Measurements from ENCODE around the gene GLIS1. TPM values are rescaled to one million over a fixed set of nuclear protein-coding genes. Genes with fewer than 3 reads are reported as not detected.

The GLIS1 gene
- total and polyA plus RNA-seq, 2 of the 8 experiments (the other 6 are each of a cell fraction or from before 2014, with no cell fraction given), result 0.15 to 0.22 TPM

DNA sequence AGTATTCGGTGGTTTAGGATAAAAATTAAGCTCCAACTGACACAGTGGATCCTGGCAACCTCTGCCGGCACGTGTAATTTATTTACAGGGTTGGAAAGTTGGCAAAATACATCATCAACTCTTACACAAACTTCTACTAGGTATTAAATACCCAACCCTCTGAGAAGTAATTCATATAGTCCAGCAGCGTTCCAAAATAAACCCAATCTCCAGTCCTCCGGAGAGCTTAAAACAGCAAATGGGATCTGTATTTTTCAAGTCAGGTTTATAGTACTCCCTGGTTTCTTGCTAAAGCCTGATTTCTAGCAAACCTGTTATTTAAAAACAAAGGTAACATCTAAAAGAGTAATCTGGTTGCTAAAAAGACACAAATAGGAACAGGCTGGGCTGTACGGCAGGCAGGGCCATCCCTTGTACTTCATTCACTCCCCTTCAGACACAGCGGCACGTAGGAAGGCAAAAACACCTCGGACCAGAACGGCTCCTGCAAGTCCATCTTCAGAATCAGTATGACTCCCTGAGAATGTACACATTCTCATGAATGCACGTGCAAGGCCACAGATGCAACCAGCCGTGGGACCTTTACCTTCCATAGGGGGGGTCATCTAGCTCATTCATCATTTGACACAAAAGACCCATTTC is 8.6 kb downstream of the GLIS1 start:
- POLR2A ChIA-PET (ENCODE audit: partially characterized antibody), result no interaction called here
- Histone ChIP-seq H4K8ac (ENCODE audit: extremely low read depth, insufficient read depth, low read length) (no peak overlapping the region), H3K14ac (ENCODE audit: insufficient read length) (no peak overlapping the region), H3K27me3 (replicated peaks in 1 of 4; ENCODE audit: control insufficient read depth in 3 of 4, extremely low read depth in 1 of 4, insufficient read depth in 3 of 4, low read length in 3 of 4) (peaks cover 0 to 2% (median 1%) of the 10 kb centered on the region in 4 experiments; a peak in 2 of 7 replicates), H3K9ac (replicated peaks in 1 of 4; ENCODE audit: extremely low read depth in 1 of 4, low read depth in 3 of 4, low read length in 3 of 4) (no peak overlapping the region), H3K23me2 (ENCODE audit: low read depth, low read length) (no peaks in the 10 kb centered on the region), H4K5ac (ENCODE audit: insufficient read length, low read depth, low read length) (no peak overlapping the region), H2BK12ac (ENCODE audit: low read depth, low read length) (no peak overlapping the region), H3K36me3 (ENCODE audit: control insufficient read depth in 2 of 4, insufficient read depth in 4 of 4, low read length in 3 of 4) (no peaks in the 10 kb centered on the region), H2BK5ac (ENCODE audit: low read depth, low read length) (no peak overlapping the region), H2AK5ac (ENCODE audit: low read depth, low read length) (no peak overlapping the region), H3K23ac (ENCODE audit: insufficient read length) (no peak overlapping the region), H3K4me1 (replicated peaks in 1 of 4; ENCODE audit: control insufficient read depth in 3 of 4, insufficient read depth in 4 of 4, low read length in 3 of 4) (no peaks in the 10 kb centered on the region), H3K4me3 (ENCODE audit: extremely low read depth in 1 of 4, insufficient read depth in 2 of 4, low read depth in 3 of 4, low read length in 4 of 4) (no peak overlapping the region), H3K4ac (replicated peaks; ENCODE audit: insufficient read length, low read depth, low read length) (no peak overlapping the region), H3K27ac (ENCODE audit: low read depth, low read length) (no peak overlapping the region), H3K79me2 (ENCODE audit: control insufficient read depth in 1 of 2, insufficient read depth in 2 of 2, low read length in 2 of 2) (no peaks in the 10 kb centered on the region), H2BK20ac (ENCODE audit: low read length) (no peak overlapping the region), H3K18ac (ENCODE audit: extremely low read depth, low read length) (no peak overlapping the region), H2AFZ (ENCODE audit: low read length) (no peak overlapping the region), H3K79me1 (ENCODE audit: low read depth, low read length) (no peaks in the 10 kb centered on the region), H3K4me2 (ENCODE audit: insufficient read depth in 1 of 2, low read depth in 2 of 2, low read length in 2 of 2) (no peak overlapping the region), H3K56ac (replicated peaks; ENCODE audit: insufficient read length, low read depth, low read length) (no peak overlapping the region), H4K91ac (replicated peaks; ENCODE audit: insufficient read length, low read length) (no peak overlapping the region), H3K9me3 (ENCODE audit: insufficient read depth in 2 of 2, low read depth in 1 of 2, low read length in 1 of 2) (no peaks in the 10 kb centered on the region), H2BK120ac (replicated peaks; ENCODE audit: low read depth, low read length) (no peak overlapping the region), H2BK15ac (ENCODE audit: low read length) (no peak overlapping the region), H4K20me1 (replicated peaks in 1 of 2; ENCODE audit: control insufficient read depth in 1 of 2, insufficient read depth in 2 of 2, low read length in 2 of 2) (no peaks in the 10 kb centered on the region)
- CTCF ChIA-PET (ENCODE audit: partially characterized antibody), result interaction anchor here (0.8 to 2.8 kb wide), 4 partner anchors 9 to 245 kb away, joined by 3 to 13 read pairs (median 4); no protein-coding TSS in a partner anchor
- no peak for FAIRE-seq
- 89% methylated on average over 12 of the region's 12 CpGs; no CpG with 5 or more reads in 1 of the 2 experiments for WGBS, 2 experiments (ENCODE audit: extremely low coverage in 1 of 2, insufficient coverage in 1 of 2, insufficient read length in 1 of 2, insufficient replicate concordance in 2 of 2, low coverage in 1 of 2, low lambda C conversion rate in 2 of 2, missing lambda C conversion rate in 1 of 2)
- no peak for DNase-seq (ENCODE audit: low read depth in 1 of 2, low spot score in 2 of 2)
- no peak for TF ChIP-seq ASH2L (IDR thresholded peaks at IDR 0.05; ENCODE audit: low read length)
- no peak for TF ChIP-seq SP1 (IDR thresholded peaks at IDR 0.05; ENCODE audit: low read depth, low read length)
- no peak for TF ChIP-seq BCL11A (IDR thresholded peaks at IDR 0.05; ENCODE audit: low read depth in 2 of 2, low read length in 2 of 2)
- TF ChIP-seq TEAD4 (IDR thresholded peaks at IDR 0.05; ENCODE audit: low read depth, low read length), result no peak
- no peak for TF ChIP-seq TAF7 (optimal IDR thresholded peaks at IDR 0.05; ENCODE audit: borderline replicate concordance, low read depth, low read length)
- TF ChIP-seq GTF2F1 (IDR thresholded peaks at IDR 0.05; ENCODE audit: borderline replicate concordance, low read depth, low read length), result no peak
- no peak for TF ChIP-seq CHD2 (IDR thresholded peaks at IDR 0.05; ENCODE audit: low read length)
- no peak for TF ChIP-seq CBX8 (IDR thresholded peaks at IDR 0.05; ENCODE audit: borderline replicate concordance, low read depth, low read length)
- TF ChIP-seq, protein P1, sequence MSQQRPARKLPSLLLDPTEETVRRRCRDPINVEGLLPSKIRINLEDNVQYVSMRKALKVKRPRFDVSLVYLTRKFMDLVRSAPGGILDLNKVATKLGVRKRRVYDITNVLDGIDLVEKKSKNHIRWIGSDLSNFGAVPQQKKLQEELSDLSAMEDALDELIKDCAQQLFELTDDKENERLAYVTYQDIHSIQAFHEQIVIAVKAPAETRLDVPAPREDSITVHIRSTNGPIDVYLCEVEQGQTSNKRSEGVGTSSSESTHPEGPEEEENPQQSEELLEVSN (IDR thresholded peaks at IDR 0.05), result no peak
- TF ChIP-seq CTBP2 (IDR thresholded peaks at IDR 0.05; ENCODE audit: borderline replicate concordance, insufficient read depth, insufficient read length, low read length), result no peak
- no peak for TF ChIP-seq JUND (IDR thresholded peaks at IDR 0.05; ENCODE audit: low read length)
- no peak for TF ChIP-seq RXRA (IDR thresholded peaks at IDR 0.05; ENCODE audit: insufficient read depth, low read depth, low read length)

All from H1 (cell line).